GM12878 (cell line): Measurements from ENCODE around the gene ANKRD55. TPM values are rescaled to one million over a fixed set of nuclear protein-coding genes. Genes with fewer than 3 reads are reported as not detected.
"Not testable (repeated sequence)": the region's sequence is repeated elsewhere in the genome, so short reads cannot be mapped to it uniquely, and the experiment has no call there.

Experiments
- ATAC-seq: fragments of 200-7000 bp; cut with Tn5 transposase; 3 replicates; pipeline ENCODE4 v1.9.1; 2020; ENCODE audit warnings: mild to moderate bottlenecking, moderate library complexity
- BruUV-seq: library from RNA; stranded (reverse); fragments of 400-500 nt; replicated peaks from 2 replicates; lab custom pipeline; 2021; lab: Mats Ljungman, UMichigan
- CTCF ChIA-PET: fragments of 300-600 bp; sonication (Branson Sonifier 250); formaldehyde crosslinking; extraction: SDS; loops from one replicate; lab custom pipeline; 2021; ENCODE audit warnings: inconsistent platforms; lab: Yijun Ruan, JAX
- POLR2A ChIA-PET: fragments of 350-600 bp; formaldehyde crosslinking; extraction: SDS; loops from one replicate; lab custom pipeline; 2021; ENCODE audit warnings: inconsistent platforms; lab: Charles Lee
- RAD21 ChIA-PET: fragments of 300-600 bp; sonication (Branson Sonifier 250); formaldehyde crosslinking; loops from one replicate; lab custom pipeline; 2023; ENCODE audit warnings: antibody characterized with exemption; ENCODE audit not compliant: unreplicated experiment; lab: Charles Lee
- SMC1A ChIA-PET: fragments of 300-600 bp; sonication (Branson Sonifier 250); formaldehyde crosslinking; loops from one replicate; lab custom pipeline; 2023; ENCODE audit not compliant: unreplicated experiment, uncharacterized antibody; lab: Charles Lee
- DNase-seq: peaks from one replicate; pipeline ENCODE4 v3.0.0-alpha.2; 2011; ENCODE audit warnings: low read depth, low spot score
- FAIRE-seq: peaks from 3 replicates; lab custom pipeline; 2011; peaks lifted over from hg19 to GRCh38; lab: Jason Lieb, UNC
- H2AFZ ChIP-seq: 2 replicates; pipeline ENCODE4 v1.6.0; 2011; ENCODE audit warnings: low read depth, low read length, control low read depth; ENCODE audit not compliant: control insufficient read depth
- H3K27ac ChIP-seq: 2 replicates; pipeline ENCODE4 v1.5.1; 2011; ENCODE audit warnings: control low read depth; ENCODE audit not compliant: control insufficient read depth, insufficient read depth
- H3K27me3 ChIP-seq, 2 experiments: replicated peaks in 1 of 2; 2 replicates each; pipeline versions ENCODE4 v1.6.0 to v1.6.1; 2011; ENCODE audit warnings: low read length in 1 of 2; ENCODE audit not compliant: control insufficient read depth in 2 of 2, insufficient read depth in 2 of 2
- H3K36me3 ChIP-seq, 2 experiments: 2 replicates each; pipeline ENCODE4 v1.5.1; 2011; ENCODE audit warnings: low read length in 1 of 2; ENCODE audit not compliant: control insufficient read depth in 2 of 2, insufficient read depth in 2 of 2
- H3K4me1 ChIP-seq: 2 replicates; pipeline ENCODE4 v1.6.1; 2011; ENCODE audit warnings: mild to moderate bottlenecking, low read length, moderate library complexity, mixed read lengths; ENCODE audit not compliant: control insufficient read depth, insufficient read depth
- H3K4me2 ChIP-seq: 2 replicates; pipeline ENCODE4 v1.6.0; 2011; ENCODE audit warnings: control low read depth; ENCODE audit not compliant: control insufficient read depth, insufficient read depth
- H3K4me3 ChIP-seq: fragments of 200-600 bp; sonication (generic); 2 replicates; pipeline ENCODE4 v1.5.1; 2016
- H3K79me2 ChIP-seq: 2 replicates; pipeline ENCODE4 v1.6.0; 2011; ENCODE audit warnings: low read length; ENCODE audit not compliant: control insufficient read depth, insufficient read depth
- H3K9ac ChIP-seq: 2 replicates; pipeline ENCODE4 v1.8.0; 2011; ENCODE audit warnings: low read length, control low read depth, mixed read lengths; ENCODE audit not compliant: control insufficient read depth, insufficient read depth
- H3K9me3 ChIP-seq: replicated peaks from 3 replicates; pipeline ENCODE4 v1.5.1; 2011; ENCODE audit warnings: mild to moderate bottlenecking, low read length; ENCODE audit not compliant: control insufficient read depth, insufficient read depth
- H4K20me1 ChIP-seq: 2 replicates; pipeline ENCODE4 v1.6.0; 2011; ENCODE audit not compliant: control insufficient read depth, insufficient read depth
- ATF7 ChIP-seq: fragments of 450-650 bp; IDR thresholded peaks from 2 replicates; pipeline ENCODE4 v1.6.1; 2016; ENCODE audit warnings: low read depth, mild to moderate bottlenecking
- BCL11A ChIP-seq: IDR thresholded peaks from 2 replicates; pipeline ENCODE4 v1.6.1; 2011; ENCODE audit warnings: low read depth, low read length
- BMI1 ChIP-seq: fragments of 450-650 bp; IDR thresholded peaks from 2 replicates; pipeline ENCODE4 v1.6.1; 2016; ENCODE audit warnings: mild to moderate bottlenecking, moderate library complexity, borderline replicate concordance
- CHD2 ChIP-seq: IDR thresholded peaks from 2 replicates; pipeline ENCODE4 v1.6.1; 2011; ENCODE audit warnings: low read depth, low read length, improper control_type of control experiment, borderline replicate concordance
- DPF2 ChIP-seq: fragments of 450-650 bp; IDR thresholded peaks from 2 replicates; pipeline ENCODE4 v1.6.1; 2017; ENCODE audit warnings: mild to moderate bottlenecking
- IKZF2 ChIP-seq, 2 experiments: fragments of 450-650 bp; IDR thresholded peaks; 2 replicates each; pipeline ENCODE4 v1.6.1; 2017; ENCODE audit warnings: mild to moderate bottlenecking in 2 of 2, moderate library complexity in 2 of 2
- MTA2 ChIP-seq: fragments of 450-650 bp; IDR thresholded peaks from 2 replicates; pipeline ENCODE4 v1.6.1; 2016; ENCODE audit warnings: low read depth, mild to moderate bottlenecking, moderate library complexity
- MYC ChIP-seq: IDR thresholded peaks from 2 replicates; pipeline ENCODE4 v1.6.1; 2011; ENCODE audit warnings: mild to moderate bottlenecking, low read length, moderate library complexity, inconsistent platforms; ENCODE audit not compliant: insufficient read depth, insufficient replicate concordance, insufficient read length, severe bottlenecking
- NFYA ChIP-seq: IDR thresholded peaks from 2 replicates; pipeline ENCODE4 v1.6.1; 2011; ENCODE audit warnings: low read depth, mild to moderate bottlenecking, low read length, improper control_type of control experiment, borderline replicate concordance
- POLR2AphosphoS2 ChIP-seq: IDR thresholded peaks from 2 replicates; pipeline ENCODE4 v1.6.1; 2011; ENCODE audit warnings: low read depth, mild to moderate bottlenecking, low read length, improper control_type of control experiment, moderate library complexity
- ZBED1 ChIP-seq: IDR thresholded peaks from 2 replicates; pipeline ENCODE4 v1.6.1; 2016; ENCODE audit warnings: borderline replicate concordance
- ZNF384 ChIP-seq: IDR thresholded peaks from 2 replicates; pipeline ENCODE4 v1.6.1; 2012; ENCODE audit warnings: low read depth, mild to moderate bottlenecking, low read length, improper control_type of control experiment, borderline replicate concordance
- WGBS: methylation state at CpG from one replicate; pipeline ENCODE4 v1.1.6; 2016; ENCODE audit warnings: low lambda C conversion rate; ENCODE audit not compliant: insufficient replicate concordance, insufficient coverage; ENCODE audit errors: missing lambda C conversion rate; 5-methylcytosine and 5-hydroxymethylcytosine counted together
- in situ Hi-C: fragments of 300-500 bp; cut with MboI; formaldehyde crosslinking; loops from 9 replicates; pipeline ENCODE4 v1.14.3; 2018; ENCODE audit warnings: mixed read lengths
- intact Hi-C: fragments of 100-400 bp; cut with micrococcal nuclease; formaldehyde crosslinking; loops from one replicate; pipeline ENCODE4 v1.14.2; 2022; ENCODE audit not compliant: unreplicated experiment
- polyA plus RNA-seq, 11 experiments: library from polyadenylated mRNA; depleted of rRNA in 4 of 11; unstranded in 6 of 11; stranded (reverse) in 5 of 11; fragments of >200 nt; fragmentation: Nextera tagmentation in 4 of 11; fragmentation: Illumina TruSeq in 1 of 11; extraction: Ambion mirVana in 4 of 11; extraction: Trizol in 1 of 11; gene quantifications; 1 replicate in 1 of 11; 2 replicates in 10 of 11; pipeline versions ENCODE4 v1.2.1 to v1.2.3, GENCODE V29; 2011 to 2016; ENCODE audit warnings: inconsistent platforms in 2 of 11, missing spikeins in 2 of 11, low read depth in 1 of 11
- total RNA-seq, 4 experiments: library from RNA; depleted of rRNA in 3 of 4; stranded (reverse); fragments of >200 nt in 3 of 4; fragmentation: Illumina TruSeq in 1 of 4; extraction: Trizol in 1 of 4; gene quantifications; 2 replicates each; pipeline versions ENCODE4 v1.2.1 to v1.2.3, GENCODE V29; 2013 to 2021

The ANKRD55 gene
- total and polyA plus RNA-seq, 10 of the 15 experiments (the other 5 are each of a cell fraction or from before 2014, with no cell fraction given), result 0.04 TPM; not detected in 9

GRCh38 chr5:56152437-56152836 is 80.7 kb downstream of the ANKRD55 start (continued):
- TF ChIP-seq NFYA (no peak), MTA2 (peak; percentile 97), IKZF2 (IDR thresholded peaks at IDR 0.05) (peak; percentile 95 to 96), BMI1 (peak; percentile 64; the same call in 1 of the 2 replicates), CHD2 (peak; percentile 29; the same call in 1 of the 2 replicates), ZBED1 (no peak), BCL11A (peak; percentile 17; the same call in 1 of the 2 replicates), ATF7 (peak; percentile 68), MYC (no peak), DPF2 (peak; percentile 79; the same call in 1 of the 2 replicates), POLR2AphosphoS2 (no peak), ZNF384 (peak; percentile 66; the same call in 1 of the 2 replicates)
- TF ChIP-seq, all 136 proteins: peak for 20

GRCh38 chr5:56150756-56151155 is 82.4 kb downstream of the ANKRD55 start:
- DNase-seq, H2AFZ ChIP-seq, H4K20me1 ChIP-seq, H3K4me2 ChIP-seq, H3K27ac ChIP-seq, BruUV-seq, H3K9ac ChIP-seq, H3K4me3 ChIP-seq, H3K27me3 ChIP-seq, ATAC-seq, H3K36me3 ChIP-seq, H3K79me2 ChIP-seq, H3K9me3 ChIP-seq, in situ Hi-C loops, intact Hi-C loops, FAIRE-seq: not testable (repeated sequence)
- ChIA-PET CTCF (interaction anchor here (0.6 to 2.2 kb wide), 3 partner anchors 42 to 214 kb away, joined by 3 to 5 read pairs (median 3); no protein-coding TSS in a partner anchor), RAD21 (interaction anchor here (0.9 to 7.9 kb wide), 4 partner anchors 12 to 61 kb away, joined by 3 to 41 read pairs (median 11); no protein-coding TSS in a partner anchor), POLR2A (interaction anchor here (1.7 kb wide), 1 partner anchor 65 kb away, joined by 4 read pairs; no protein-coding TSS in a partner anchor), SMC1A (interaction anchor here (1.0 to 16.8 kb wide), 4 partner anchors 50 to 75 kb away, joined by 3 to 206 read pairs (median 16); no protein-coding TSS in a partner anchor)
- H3K4me1 ChIP-seq, result peaks cover 25% of the 10 kb centered on the region
- 83% methylated on average over 9 of the region's 9 CpGs for WGBS
